GM23338 (cell line): ENCODE results near the gene TESMIN. TPM values are rescaled to one million over a fixed set of nuclear protein-coding genes. Genes with fewer than 3 reads are reported as not detected.
A peak's percentile ranks its signal among the peaks of the same experiment; 100 is the strongest.

ENCODE experiments used
- ATAC-seq: fragments of 200-7000 bp; cut with Tn5 transposase; 3 replicates; pipeline ENCODE4 v1.9.1; 2020
- DNase-seq: peaks from one replicate; pipeline ENCODE4 v3.0.0-alpha.2; 2015; ENCODE audit warnings: low spot score
- H2AFZ ChIP-seq: fragments of 200-600 bp; sonication (generic); 2 replicates; pipeline ENCODE4 v1.8.0; 2016; ENCODE audit warnings: antibody characterized with exemption, mild to moderate bottlenecking, moderate library complexity
- H3F3A ChIP-seq: fragments of 200-600 bp; sonication (generic); replicated peaks from 2 replicates; pipeline ENCODE4 v1.8.0; 2017; ENCODE audit warnings: antibody characterized with exemption, mixed run types, low read depth
- H3K27ac ChIP-seq: fragments of 200-600 bp; sonication (generic); 2 replicates; pipeline ENCODE4 v1.6.1; 2016; ENCODE audit warnings: low read depth
- H3K27me3 ChIP-seq: fragments of 200-600 bp; sonication (generic); 2 replicates; pipeline ENCODE4 v1.8.0; 2016; ENCODE audit warnings: mild to moderate bottlenecking, mixed run types, moderate library complexity; ENCODE audit not compliant: insufficient read depth
- H3K36me3 ChIP-seq: fragments of 200-600 bp; sonication (generic); 2 replicates; pipeline ENCODE4 v1.8.0; 2016; ENCODE audit warnings: mild to moderate bottlenecking; ENCODE audit not compliant: insufficient read depth
- H3K4me1 ChIP-seq: fragments of 200-600 bp; sonication (generic); 2 replicates; pipeline ENCODE4 v1.8.0; 2016; ENCODE audit warnings: mild to moderate bottlenecking, moderate library complexity; ENCODE audit not compliant: insufficient read depth
- H3K4me2 ChIP-seq: fragments of 200-600 bp; sonication (generic); 2 replicates; pipeline ENCODE4 v1.7.1; 2017; ENCODE audit warnings: mixed run types
- H3K4me3 ChIP-seq: fragments of 200-600 bp; sonication (generic); 2 replicates; pipeline ENCODE4 v1.6.1; 2016; ENCODE audit warnings: mixed run types
- H3K79me2 ChIP-seq: fragments of 200-600 bp; sonication (generic); replicated peaks from 2 replicates; pipeline ENCODE4 v1.8.0; 2017; ENCODE audit warnings: mild to moderate bottlenecking; ENCODE audit not compliant: insufficient read depth
- H3K9me2 ChIP-seq: fragments of 200-600 bp; sonication (generic); 2 replicates; pipeline ENCODE4 v1.8.0; 2017; ENCODE audit not compliant: insufficient read depth
- H4K20me1 ChIP-seq: fragments of 200-600 bp; sonication (generic); replicated peaks from 2 replicates; pipeline ENCODE4 v1.8.0; 2017; ENCODE audit warnings: mild to moderate bottlenecking; ENCODE audit not compliant: insufficient read depth
- H3K27ac Mint-ChIP-seq: 2 replicates; pipeline ENCODE4 v1.8.0; 2020; ENCODE audit warnings: inconsistent platforms, mild to moderate bottlenecking, moderate library complexity, mixed read lengths
- H3K27me3 Mint-ChIP-seq: 3 replicates; pipeline ENCODE4 v1.8.0; 2022; ENCODE audit warnings: low read depth, mild to moderate bottlenecking, moderate library complexity, mixed read lengths, inconsistent platforms; ENCODE audit not compliant: insufficient read depth, poor library complexity
- H3K36me3 Mint-ChIP-seq: 3 replicates; pipeline ENCODE4 v1.8.0; 2021; ENCODE audit warnings: low read depth, mild to moderate bottlenecking, inconsistent platforms, moderate library complexity, mixed read lengths
- H3K4me1 Mint-ChIP-seq: 3 replicates; pipeline ENCODE4 v1.8.0; 2020; ENCODE audit warnings: mild to moderate bottlenecking, inconsistent platforms, mixed read lengths
- H3K4me3 Mint-ChIP-seq: 3 replicates; pipeline ENCODE4 v1.8.0; 2021; ENCODE audit warnings: moderate library complexity, mild to moderate bottlenecking, inconsistent platforms, mixed read lengths
- H3K9me3 Mint-ChIP-seq: 3 replicates; pipeline ENCODE4 v1.8.0; 2020; ENCODE audit warnings: moderate library complexity, mild to moderate bottlenecking, inconsistent platforms, mixed read lengths
- CREB1 ChIP-seq: fragments of 250-450 bp; sonication (Bioruptor Pico); IDR thresholded peaks from 2 replicates; pipeline ENCODE4 v1.5.0; 2020; ENCODE audit warnings: low read depth, mild to moderate bottlenecking, moderate library complexity
- EZH2 ChIP-seq: fragments of 200-600 bp; sonication (generic); IDR thresholded peaks from one replicate; pipeline ENCODE4 v1.8.0; 2017; ENCODE audit warnings: antibody characterized with exemption, mild to moderate bottlenecking, low read depth; ENCODE audit not compliant: unreplicated experiment
- EZH2phosphoT487 ChIP-seq: fragments of 200-600 bp; sonication (generic); IDR thresholded peaks from one replicate; pipeline ENCODE4 v1.8.1; 2018; ENCODE audit warnings: antibody characterized with exemption; ENCODE audit not compliant: unreplicated experiment
- NANOG ChIP-seq: IDR thresholded peaks from 2 replicates; pipeline ENCODE4 v1.6.1; 2016; ENCODE audit warnings: antibody characterized with exemption, borderline replicate concordance
- STAT1 ChIP-seq: IDR thresholded peaks from one replicate; pipeline ENCODE4 v1.6.1; 2016; ENCODE audit warnings: antibody characterized with exemption; ENCODE audit not compliant: unreplicated experiment
- ZNF462 ChIP-seq: fragments of 250-450 bp; sonication (Bioruptor Pico); IDR thresholded peaks from 2 replicates; pipeline ENCODE4 v1.5.0; 2020; ENCODE audit warnings: mild to moderate bottlenecking, moderate library complexity
- polyA plus RNA-seq: library from polyadenylated mRNA; unstranded; fragments of >200 nt; fragmentation: Nextera tagmentation; extraction: Ambion mirVana; gene quantifications from 2 replicates; pipeline ENCODE4 v1.2.1, GENCODE V29; 2016
- total RNA-seq: library from RNA; depleted of rRNA; stranded (reverse); fragments of >200 nt; shearing (Covaris generic); gene quantifications from 2 replicates; pipeline ENCODE4 v1.2.3, GENCODE V29; 2014

The TESMIN gene
- total and polyA plus RNA-seq, 2 experiments from 2014 or later = 54.5 to 64.6 TPM

GRCh38 chr11:68692871-68693483, 58.3 kb downstream of the TESMIN start:
- H3K79me2 ChIP-seq = no peaks in the 10 kb centered on the region
- Mint-ChIP-seq H3K27me3 (peaks cover 16% of the 10 kb centered on the region), H3K36me3 (peaks cover 27% of the 10 kb centered on the region), H3K27ac (no peak overlapping the region), H3K4me1 (peaks cover 51% of the 10 kb centered on the region), H3K9me3 (peaks cover 4% of the 10 kb centered on the region; the same call in 2 of the 3 replicates), H3K4me3 (no peak overlapping the region; the same call in 2 of the 3 replicates)
- no peak overlapping the region for H3K4me2 ChIP-seq
- no peaks in the 10 kb centered on the region for H3K9me2 ChIP-seq
- H3K4me3 ChIP-seq = no peak overlapping the region
- peak overlapping the region; percentile 52; the same call in 1 of the 2 replicates for H2AFZ ChIP-seq
- DNase-seq = no peak
- no peak for ATAC-seq
- peaks cover 24% of the 10 kb centered on the region for H3K4me1 ChIP-seq
- H3K27ac ChIP-seq = no peak overlapping the region
- peaks cover 18% of the 10 kb centered on the region for H3F3A ChIP-seq
- no peaks in the 10 kb centered on the region for H3K27me3 ChIP-seq
- peaks cover 15% of the 10 kb centered on the region; the same call in 1 of the 2 replicates for H3K36me3 ChIP-seq
- H4K20me1 ChIP-seq = no peaks in the 10 kb centered on the region
- TF ChIP-seq ZNF462 (CRISPR knock-in tag) = no peak
- no peak for TF ChIP-seq EZH2phosphoT487
- TF ChIP-seq NANOG = no peak
- TF ChIP-seq STAT1 = no peak

- Histone ChIP-seq H3K79me2 (no peaks in the 10 kb centered on the region), H3K36me3 (peaks cover 18% of the 10 kb centered on the region; the same call in 1 of the 2 replicates), H3K4me1 (peaks cover 24% of the 10 kb centered on the region), H4K20me1 (no peaks in the 10 kb centered on the region; the same call in 1 of the 2 replicates), H3K4me2 (no peak overlapping the region), H3F3A (peaks cover 18% of the 10 kb centered on the region), H3K27ac (no peak overlapping the region), H2AFZ (no peak overlapping the region), H3K27me3 (no peaks in the 10 kb centered on the region), H3K4me3 (no peak overlapping the region), H3K9me2 (no peaks in the 10 kb centered on the region)
- Mint-ChIP-seq H3K27ac (no peak overlapping the region), H3K27me3 (peaks cover 16% of the 10 kb centered on the region), H3K36me3 (peaks cover 31% of the 10 kb centered on the region), H3K4me3 (no peak overlapping the region), H3K9me3 (no peaks in the 10 kb centered on the region; the same call in 2 of the 3 replicates), H3K4me1 (peaks cover 55% of the 10 kb centered on the region)
- no peak for DNase-seq
- ATAC-seq = no peak
- no peak for TF ChIP-seq CREB1 (CRISPR knock-in tag)
- no peak for TF ChIP-seq EZH2
These were observed 59.2 kb downstream of the TESMIN start for GRCh38 chr11:68692115-68692514.
